Posterior cingulate gyrus (tissue), 11 donors: ENCODE data around the gene PPP1R1B.

Source experiments
- DNase-seq, 10 donors: peaks; one replicate each; pipeline versions ENCODE4 v3.0.0 to v3.0.0-alpha.2; 2020 to 2021; ENCODE audit warnings: mixed read lengths in 3 of 10
- intact Hi-C: fragments of 100-400 bp; cut with DNase I; formaldehyde crosslinking; loops from one replicate; pipeline ENCODE4 v1.15.1; 2023

PPP1R1B gene

DNA sequence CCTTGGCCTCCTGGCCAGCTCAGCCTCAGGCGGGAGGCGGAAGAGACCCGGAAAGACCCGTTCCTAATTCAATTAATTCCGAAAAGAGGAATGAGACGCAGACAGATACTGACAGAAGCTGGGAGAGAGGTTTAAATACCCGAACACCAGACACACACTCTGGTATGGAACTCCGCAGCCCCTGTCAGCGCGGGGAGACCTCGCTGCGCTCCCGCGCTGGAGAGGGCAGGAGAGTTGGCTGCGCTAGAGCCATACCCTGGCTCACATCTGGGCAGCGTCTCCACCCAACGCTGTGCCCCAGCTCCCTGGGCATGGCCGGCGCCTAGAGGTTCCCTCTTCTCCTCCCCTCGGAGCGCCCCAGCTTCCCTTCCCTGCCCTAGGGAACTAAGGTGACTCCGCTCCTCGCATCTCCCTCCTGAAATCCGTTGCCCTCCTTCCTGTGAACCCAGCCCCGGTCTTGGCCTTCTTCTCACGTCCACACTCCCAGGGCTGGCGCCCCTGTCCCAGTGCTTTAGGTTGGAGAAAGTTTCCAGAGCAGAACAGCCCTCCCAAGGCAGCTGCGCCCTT lies 27.0 kb upstream of the PPP1R1B start:
- peak in 1 of 10 donors; percentile 53 for DNase-seq
- intact Hi-C loops, result no loop called here

DNA sequence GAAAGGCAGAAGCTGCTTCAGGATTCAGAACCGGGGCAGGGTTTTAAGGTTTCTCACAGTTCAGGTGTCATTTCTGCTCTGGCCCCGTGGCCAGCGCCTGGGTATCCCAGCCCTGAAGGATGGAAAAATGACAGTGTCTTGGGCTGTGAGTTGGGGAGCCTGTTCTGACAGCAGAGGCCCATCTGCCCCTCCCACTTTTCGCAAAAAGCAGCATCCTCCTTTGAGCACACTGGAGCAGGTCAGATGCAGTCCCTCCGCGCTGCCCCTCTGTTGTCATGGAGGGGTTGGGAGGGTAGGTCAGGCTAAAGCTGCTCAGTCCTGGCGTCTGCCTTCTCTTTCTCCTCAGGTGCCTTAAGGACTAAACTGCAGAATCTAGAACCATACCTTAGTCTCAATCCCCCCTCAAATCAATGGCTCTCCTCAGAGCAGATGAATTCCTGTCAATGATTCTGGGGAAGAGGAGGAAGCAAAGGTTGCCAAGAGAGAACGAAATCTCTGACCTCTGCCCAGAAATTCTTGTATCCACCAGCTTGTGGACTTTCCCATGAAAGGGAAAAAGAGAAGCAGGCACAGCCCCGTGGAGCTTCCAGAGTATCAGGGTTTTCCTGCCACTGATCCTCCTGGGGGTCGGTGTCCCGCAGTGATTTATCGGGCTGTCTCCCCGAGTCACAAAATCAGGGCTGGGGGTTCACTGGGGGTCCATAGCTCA lies 26.3 kb upstream of the PPP1R1B start:
- DNase-seq, result peak in 1 of 10 donors; percentile 41

DNA sequence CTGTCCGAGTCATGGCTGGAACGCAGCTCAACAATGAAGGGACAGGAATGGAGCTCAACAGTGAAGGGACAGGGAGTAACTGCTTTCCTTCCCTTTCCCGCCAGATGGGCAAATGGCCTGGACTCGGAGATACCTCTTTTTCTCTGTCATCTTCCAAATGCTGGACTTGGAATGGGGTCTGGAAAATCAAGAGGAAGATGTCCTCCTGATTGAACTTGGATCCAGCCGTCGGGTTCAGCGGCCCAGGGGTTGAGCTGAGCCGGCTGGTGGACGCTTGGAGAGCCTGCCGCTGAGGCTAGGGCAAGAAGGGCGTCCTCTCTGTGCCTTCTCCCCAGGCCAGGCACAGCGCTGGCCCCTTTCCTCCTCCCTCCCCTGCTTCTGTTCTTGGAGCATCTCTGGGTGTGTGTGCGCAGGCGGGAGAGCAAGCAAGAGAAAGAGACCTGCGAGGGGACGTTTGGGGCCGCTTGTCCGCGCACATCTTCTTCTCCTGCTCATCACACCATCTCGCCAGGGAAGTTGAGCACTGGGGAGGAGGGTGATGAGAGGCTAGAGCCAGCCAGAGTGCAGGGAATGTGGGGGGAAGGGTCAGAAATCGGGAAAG lies 25.7 kb upstream of the PPP1R1B start:
- intact Hi-C loops, result no loop called here
- peak in 1 of 10 donors; percentile 36 for DNase-seq

More for the DNA sequence above, 26.3 kb upstream of the PPP1R1B start:
- intact Hi-C loops, result no loop called here

DNA sequence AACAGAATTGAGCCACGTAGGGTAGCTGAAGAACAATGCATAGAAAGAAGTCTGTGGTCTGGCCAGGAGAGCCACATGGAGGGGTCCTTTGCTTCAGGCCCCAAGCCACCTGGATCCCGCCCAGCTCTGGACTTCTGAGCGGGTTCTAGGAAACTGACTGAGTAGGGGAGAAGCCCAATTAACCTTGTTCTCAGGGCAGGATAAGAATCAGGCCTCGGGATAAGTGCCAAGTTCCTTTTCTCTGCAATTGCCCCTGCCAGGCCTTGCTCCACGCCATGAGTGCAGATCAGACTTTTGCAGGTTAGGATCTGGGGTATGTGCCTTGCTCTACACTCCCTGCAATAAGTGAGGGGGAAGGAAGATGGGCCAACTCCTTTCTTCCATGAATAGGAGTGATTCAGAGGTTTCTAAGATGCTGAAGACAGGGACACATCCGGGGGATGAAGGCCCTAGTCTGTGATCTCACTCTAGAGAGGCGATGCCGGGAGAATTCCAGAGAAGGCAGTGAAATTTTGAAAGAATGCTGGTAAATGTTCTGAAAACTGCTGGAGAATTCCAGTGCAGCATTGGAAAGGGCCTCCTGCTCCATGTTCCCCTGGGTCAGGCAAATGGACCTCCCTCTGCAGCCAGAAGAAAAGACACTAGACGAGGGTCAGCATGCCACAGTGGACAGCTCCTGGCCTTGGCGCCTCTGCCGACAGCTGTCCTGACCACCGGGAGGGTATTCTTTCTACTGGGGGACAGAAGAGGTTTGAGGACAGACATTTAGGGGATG lies 24.8 kb upstream of the PPP1R1B start:
- peak in 1 of 10 donors; percentile 25 for DNase-seq
- intact Hi-C loops, result no loop called here

DNA sequence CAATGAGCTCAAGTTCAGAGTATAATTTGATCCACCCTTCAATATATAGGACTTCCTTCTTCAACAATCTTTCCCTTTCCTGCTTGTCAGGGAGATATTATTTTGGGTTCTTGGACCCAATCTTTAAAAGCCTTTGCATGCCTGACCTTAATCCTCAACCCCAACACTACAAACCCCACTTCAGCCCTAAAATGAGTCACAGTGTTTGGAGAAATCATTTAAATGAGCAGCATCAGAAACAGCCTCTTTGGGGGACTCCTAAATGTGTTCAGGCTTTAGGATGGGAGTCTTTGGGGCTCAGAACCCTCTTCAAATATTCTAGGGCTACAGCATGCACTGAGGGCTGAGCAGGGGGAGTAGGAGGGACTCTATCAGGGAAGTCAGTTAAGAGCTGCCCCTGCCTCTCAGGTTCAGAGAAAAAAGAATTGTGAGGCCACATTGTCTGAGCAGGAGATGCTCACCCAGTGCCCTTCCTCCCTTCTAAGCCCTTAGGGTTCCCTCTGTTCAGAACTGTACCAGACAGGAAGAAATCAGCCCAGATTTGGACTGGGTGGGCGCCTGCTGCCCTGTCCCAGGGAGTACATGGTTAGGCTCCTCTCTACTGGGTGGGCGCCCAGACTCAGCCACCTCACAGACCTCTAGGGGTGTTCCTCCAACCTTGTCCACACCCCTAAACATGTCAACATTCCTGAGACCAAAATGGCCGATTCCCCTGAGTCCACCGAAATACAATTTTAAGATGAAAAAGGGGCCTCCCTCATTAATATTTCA lies 24.0 kb upstream of the PPP1R1B start:
- DNase-seq, result peak in 1 of 10 donors; percentile 24
- intact Hi-C loops, result no loop called here

DNA sequence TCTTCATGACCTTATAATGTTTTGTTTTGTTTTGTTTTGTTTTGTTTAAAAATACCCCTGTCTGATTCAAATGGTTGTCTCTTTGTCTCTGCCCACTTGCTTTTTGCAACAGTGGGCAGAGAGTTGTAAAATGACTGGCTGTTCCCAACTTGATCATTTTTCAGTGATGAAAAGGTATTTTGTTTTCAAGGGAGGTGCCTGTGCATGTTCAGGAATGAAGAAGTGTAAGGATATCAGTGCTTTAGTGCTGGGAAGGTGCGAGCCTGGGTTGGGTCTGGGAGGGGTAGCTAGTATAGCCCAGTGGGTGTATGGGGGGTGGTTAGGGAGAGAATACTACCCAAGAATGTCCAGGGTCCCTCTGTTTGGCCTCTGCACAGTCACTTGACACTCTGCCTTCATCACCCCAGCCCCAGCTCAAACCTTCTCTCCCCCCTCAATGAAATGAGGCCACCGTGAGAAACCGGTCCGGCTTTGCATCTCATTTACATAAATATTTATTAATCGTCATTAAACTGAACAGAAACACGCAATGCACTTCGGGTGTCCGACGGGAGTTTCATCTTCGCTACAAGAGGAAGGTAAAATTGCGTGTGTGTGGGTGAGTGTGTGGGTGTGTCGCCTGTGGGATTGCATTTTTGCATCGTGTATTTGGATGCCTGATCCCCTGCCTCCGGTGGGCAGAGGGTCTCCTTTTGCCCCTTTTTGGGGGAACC lies 23.3 kb upstream of the PPP1R1B start:
- DNase-seq, result peak in 1 of 10 donors; percentile 16
- intact Hi-C loops, result no loop called here

DNA sequence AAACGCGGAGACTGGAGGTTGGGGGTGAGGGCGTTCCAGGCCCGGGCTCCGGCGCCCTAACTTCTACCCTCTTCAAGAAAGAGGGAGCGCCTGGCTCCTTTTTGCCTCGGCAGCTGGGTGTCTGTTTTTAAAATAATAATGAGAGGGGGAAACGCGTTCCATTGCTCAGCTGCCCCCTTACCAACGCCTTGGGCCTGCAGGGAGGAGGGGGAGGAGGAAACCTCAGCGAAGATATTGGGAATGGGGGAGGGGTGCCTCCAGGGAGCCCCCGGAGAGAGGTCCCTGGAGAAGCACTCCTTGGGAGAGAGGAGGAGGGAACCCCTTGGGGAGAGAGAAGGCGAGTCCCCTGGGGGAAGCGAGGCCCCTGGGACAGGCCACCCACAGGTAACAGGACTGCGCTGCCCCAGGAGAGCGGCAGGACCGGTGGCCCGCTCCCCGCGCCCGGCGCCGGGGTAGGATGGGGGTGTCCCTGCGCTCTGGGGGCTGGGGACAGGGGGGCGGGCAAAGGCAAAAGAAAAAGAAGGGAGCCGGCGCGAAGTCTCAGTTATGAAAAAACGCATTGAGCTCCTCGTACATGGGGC lies 21.8 kb upstream of the PPP1R1B start:
- DNase-seq, result peak in 1 of 10 donors; percentile 39
- intact Hi-C loops, result no loop called here

DNA sequence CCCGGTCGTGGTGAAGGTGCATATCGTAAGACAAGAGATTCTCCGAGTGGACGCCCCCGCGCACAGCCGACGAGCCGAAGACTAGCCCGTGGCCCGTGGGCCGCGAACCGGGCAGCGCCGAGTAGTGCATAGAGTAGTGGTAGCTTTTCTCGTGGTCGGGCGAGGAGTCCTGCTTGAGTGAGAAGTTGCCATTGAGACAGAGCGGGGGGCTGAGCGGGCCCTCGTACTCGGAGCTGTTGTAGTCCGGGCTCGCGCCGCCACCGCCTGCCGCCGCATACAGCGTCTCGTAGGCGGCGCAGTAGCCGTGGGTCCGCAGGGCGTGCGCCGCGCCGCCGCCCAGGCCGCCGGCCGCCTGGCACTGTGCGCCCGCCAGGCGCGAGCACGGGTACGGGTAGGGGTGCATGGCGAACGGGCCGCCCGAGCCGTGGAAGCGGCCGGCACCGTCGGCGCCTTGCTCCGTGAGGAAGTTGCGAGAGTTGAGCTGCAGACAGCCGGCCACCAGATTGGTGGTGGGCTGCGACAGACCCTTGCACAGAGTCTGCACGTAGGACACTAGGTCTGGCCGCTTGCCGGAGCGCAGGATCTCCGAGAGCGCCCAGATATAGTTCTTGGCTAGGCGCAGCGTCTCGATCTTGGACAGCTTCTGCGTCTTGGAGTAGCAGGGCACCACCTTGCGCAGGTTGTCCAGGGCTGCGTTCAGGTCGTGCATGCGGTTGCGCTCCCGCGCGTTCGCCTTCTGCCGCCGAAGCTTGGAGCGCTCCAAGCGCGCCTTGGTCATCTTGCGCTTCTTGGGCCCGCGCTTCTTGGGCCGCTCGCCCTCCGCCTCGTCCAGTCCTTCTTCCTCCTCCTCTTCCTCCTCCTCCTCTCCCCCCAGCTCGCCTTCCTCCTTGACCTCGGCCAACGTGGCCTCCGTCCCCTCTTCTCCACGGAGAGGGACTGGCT lies 21.0 kb upstream of the PPP1R1B start:
- peak in 1 of 10 donors; percentile 75 for DNase-seq
- intact Hi-C loops, result no loop called here

DNA sequence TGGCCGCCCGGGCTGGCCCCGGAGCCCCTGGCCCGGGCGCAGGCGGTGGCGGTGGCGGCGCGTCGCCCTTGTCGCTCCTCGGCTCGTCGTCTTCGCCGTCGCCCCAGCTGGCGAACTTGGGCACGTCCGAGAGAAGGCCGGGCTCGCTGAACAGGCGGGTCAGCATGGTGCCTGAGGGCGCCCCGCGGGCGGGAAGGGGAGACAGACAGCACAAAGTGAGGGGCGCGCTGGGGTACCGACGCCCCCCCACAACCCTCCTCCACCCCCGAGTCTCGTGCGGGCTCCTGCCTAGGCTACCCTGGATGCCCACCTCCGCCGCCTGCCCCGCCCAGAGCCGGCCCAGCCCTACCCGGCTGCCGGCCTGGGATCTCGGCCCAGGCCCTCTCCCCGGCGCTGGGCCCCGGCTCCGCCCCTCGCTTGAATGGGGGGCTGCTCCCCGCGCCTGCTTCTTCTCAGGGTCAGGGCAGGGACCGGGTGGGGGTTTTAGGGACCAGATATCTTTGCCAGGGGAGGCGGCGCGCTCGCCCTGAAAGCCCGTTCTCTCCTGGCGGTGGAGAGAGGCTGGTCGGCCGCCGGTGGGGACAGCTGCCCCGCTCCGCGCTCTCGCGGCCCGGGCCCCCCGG lies 20.2 kb upstream of the PPP1R1B start:
- DNase-seq, result peak in 1 of 10 donors; percentile 79
- intact Hi-C loops, result no loop called here

DNA sequence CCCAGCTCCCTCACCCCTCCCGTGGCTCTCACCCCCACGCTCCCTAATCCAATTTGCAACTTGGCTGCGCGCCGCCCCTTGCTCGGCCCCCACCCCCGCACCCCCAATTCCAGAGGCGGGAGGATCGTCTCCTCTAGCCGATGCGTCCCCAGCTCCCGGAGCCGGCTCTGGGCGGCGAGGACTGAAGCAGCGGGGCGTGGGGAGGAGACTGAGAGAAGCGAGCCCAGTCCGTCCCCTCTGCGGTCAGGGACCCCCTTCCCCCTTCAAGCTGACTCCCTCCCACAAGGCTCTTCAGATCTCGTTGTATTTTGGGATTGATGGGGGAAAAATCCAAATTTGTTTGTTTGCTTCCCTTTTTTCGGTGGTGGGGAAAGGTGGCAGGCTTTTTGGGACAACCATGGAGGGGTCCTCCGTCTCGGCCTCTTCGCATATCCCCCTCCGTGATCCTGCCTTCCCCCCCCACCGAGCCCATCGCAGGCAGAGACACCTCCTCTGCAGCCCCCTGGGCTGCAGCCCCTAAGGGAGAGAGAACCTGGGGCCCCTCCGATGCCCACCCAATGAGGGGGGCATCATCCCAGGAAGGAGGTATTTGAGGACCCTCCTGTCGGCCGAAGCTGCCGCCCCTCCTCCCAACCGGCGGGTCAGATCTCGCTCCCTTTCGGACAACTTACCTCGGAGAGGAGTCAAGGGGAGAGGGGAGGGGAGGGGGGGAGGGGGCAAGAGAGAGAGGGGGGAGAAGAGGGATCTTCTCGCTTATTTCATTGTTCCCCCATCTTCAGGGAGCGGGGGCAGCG lies 19.5 kb upstream of the PPP1R1B start:
- intact Hi-C loops, result no loop called here
- DNase-seq, result peak in 3 of 10 donors; percentile 47 to 89 (median 86)

DNA sequence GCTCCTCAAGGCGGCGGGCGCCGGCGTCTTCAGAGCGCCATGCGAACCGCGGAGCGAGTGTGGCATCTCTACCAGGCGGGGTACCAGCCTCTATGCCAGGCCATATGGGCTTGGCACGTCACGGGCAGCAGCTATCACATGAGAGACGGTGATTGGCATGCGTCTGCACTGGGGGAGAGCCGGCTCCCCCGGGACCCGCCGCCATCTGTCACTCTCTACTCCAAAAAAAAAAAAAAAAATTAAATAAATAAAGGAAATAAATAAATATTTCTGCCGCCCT lies 19.0 kb upstream of the PPP1R1B start, which contains the start of gene NEUROD2:
TSS of gene NEUROD2 (minus strand) at position 70 of the 280 bp plus-strand sequence. CDS start 1,321 bp downstream, outside the sequence.
- peak in 4 of 10 donors; percentile 41 to 92 (median 72) for DNase-seq
- intact Hi-C loops, result no loop called here

DNA sequence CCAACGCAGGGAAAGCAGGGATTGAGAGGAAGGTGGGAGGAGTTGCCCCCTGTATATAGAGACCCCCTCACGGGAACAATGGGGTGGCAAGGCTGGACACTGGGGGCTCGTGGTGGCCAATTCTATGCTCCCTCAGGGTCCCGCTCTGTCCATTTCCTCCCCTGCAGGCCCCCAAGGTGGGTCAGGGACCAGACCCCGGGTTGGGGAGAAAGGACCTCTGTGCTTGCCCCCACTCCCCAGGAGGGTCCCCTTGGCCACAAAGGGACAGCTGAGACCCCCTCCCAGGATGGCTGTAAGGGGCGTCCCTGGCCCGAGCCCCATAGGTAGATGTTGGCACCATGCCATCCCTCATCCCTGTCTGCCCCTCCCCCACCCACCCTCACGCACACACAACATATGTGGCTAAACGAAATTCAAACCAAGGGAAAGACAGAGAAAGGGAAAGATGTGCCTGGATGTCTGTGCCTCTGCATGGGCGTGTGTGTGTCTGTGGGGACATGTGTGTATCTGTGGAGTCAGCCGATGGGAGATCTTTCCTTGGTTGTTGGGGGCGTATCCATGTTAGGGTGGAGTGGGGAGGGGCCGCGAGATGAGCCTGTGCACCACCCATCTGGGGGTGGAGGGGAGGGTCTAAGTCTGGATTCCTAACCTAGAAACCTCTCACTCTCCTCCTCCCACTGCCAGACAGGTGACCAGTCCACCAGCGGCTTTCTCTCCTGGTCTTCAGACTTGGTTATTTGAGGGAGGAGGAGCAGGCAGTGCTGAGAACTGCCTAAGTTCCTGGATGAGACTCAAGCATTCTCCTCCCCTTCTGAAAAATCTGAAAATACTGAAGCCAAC lies 18.4 kb upstream of the PPP1R1B start:
- intact Hi-C loops, result no loop called here
- DNase-seq, result no peak

DNA sequence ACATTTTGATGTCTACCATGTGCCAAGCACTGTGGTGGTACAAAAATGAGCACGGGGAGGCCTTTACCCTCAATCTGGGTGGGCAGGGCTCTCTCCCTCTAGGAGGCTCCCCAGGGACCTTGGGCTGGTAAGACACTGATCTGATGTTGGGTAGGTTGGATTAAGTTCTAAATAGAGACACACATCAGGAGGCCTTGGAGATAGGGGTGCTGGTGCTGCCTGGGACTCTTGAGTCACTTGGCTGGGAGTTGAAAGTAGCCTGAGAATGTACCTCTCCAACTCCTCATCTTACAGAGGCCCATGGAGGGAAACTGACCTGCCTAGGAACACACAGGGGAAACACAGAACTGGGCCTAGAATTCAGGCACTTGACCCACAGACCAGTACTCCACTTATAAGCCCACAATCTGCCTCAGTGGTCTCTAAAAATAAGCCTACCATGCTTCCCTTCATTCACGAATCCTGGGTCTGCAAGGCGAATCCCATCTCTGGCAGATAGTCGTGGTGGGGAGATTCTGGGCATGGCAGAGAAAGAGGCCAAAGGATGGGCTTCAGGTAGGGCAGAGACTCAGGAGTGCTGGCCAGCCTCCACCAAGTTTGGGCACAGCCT lies 17.2 kb upstream of the PPP1R1B start:
- intact Hi-C loops, result no loop called here
- DNase-seq, result no peak

DNA sequence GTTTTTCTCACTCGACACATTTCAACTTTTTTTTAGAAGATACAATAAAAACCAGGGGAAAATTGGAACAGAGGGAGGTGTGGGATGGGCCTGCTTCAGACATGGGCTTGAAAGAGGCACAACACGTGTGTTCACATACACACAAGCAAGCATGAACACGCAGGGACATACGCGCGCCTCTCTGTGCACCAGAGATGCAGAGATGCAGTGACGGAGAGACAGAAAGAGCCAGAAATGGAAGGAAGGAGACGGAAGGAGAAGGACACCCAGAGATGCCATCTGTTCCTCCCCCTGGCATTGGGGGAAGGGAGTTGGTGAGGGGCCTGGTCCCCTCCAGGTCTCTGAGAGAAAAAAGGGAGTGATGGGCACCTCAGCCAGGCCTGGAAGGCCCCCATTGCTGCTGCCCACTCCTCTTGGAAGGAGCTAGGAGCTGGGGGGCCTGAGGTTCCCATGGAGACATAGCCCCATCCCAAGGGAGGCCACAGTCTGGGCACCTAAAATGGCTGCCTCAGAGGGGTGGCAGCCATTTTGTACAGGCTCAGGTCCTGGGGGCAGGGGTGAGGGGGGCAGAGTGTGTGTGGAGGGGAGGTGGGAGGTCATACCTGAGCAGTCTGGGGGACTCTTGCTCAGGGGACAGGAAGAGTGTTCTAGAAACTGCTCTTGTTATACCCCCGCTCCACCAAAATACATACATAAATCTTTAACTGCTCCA lies 15.2 kb upstream of the PPP1R1B start:
- intact Hi-C loops, result no loop called here

DNA sequence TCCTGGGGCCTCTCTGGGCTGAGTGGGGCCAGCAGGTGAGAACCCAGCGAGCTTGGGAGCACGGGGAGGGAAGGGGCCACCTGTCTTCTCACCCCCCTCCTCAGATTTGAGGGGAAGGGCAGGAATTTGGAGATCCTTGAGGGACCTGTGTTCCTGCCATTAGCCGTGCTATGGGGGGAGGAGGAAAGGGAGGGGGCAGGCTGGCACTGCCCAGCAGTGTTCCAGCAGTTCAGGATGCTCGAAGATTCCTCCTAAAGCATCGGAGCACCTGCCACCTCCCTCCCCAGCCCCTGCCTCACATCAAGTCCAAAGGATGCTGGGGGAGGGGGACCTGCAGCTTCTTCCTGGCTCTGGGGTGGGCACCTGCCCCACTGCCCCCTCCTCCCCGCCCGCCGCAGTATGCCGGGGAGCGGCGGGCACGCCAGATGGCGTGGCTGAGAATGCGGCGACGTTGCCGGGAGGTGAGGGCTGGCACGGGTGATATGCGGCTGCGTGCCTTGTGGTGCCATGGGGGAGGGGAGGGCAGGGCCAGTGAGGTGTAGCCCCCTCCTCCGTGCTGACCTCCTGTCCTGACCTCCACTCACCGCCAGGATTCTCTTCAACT lies 14.4 kb upstream of the PPP1R1B start:
- DNase-seq, result peak in 1 of 10 donors; percentile 87
- intact Hi-C loops, result no loop called here

More for the DNA sequence above, 15.2 kb upstream of the PPP1R1B start:
- DNase-seq, result no peak
